HG03159 (cell line): ENCODE results near the gene FBXW5.

Experiments used
- ATAC-seq: cut with Tn5 transposase; IDR thresholded peaks from one replicate; pipeline ENCODE4 v1.9.1; 2021; ENCODE audit warnings: mild to moderate bottlenecking, moderate library complexity; ENCODE audit not compliant: unreplicated experiment

Gene FBXW5

DNA sequence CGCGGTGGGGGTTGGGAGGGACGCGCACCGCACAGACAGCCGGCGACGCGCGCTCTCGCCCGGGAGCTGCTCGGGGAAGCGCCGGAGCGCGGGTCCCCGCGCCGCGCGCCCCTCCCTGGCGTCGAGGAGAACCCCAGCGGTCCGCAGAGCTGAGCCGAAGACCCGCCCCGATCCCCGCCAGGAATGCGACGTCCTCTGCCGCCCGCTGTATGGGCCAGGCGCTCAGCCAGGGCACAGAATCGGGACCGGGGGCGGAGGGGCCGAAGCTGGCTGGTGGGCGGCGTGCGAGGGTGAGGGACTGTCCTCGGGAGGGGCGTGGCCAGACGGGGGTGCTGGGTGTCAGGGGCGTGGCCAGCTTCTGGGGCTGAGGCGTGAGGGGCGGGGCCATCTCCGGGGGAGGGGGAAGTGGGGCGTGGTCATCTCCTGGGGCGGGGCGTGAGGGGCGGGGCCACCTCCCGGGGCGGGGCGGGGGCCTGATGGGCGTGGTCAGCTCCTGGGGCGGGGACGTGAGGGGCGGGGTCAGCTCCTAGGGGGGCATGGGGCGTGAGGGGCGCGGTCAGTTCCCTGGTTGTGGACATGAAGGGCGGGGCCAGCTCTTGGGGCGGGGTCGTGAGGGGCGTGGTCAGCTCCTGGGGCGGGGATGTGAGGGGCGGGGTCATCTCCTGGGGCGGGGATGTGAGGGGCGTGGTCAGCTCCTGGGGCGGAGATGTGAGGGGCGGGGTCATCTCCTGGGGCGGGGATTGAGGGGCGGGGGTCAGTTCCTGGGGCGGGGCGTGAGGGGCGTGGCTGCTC is 33.7 kb upstream of the FBXW5 start:
- ATAC-seq = no peak

DNA sequence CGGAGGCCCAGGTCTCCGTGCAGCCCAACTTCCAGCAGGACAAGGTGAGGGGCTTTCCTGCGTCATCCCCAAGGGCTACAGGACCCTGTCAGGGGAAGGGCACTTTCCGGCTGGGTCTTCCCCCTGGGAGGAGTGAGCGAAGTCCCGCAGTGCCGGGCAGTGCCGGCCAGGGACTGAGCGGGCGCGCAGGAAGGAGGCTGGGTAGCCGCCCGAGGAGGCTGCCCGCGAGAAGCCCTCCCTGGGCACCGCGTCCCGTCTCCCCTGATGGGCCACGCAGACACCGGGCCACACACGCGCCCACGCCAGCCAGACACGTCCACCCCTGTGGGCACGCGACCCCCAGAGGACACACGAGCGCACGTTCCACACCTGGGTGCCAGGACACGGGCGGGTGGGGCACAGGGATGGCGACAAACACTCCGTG is 33.1 kb upstream of the FBXW5 start:
- no peak for ATAC-seq

DNA sequence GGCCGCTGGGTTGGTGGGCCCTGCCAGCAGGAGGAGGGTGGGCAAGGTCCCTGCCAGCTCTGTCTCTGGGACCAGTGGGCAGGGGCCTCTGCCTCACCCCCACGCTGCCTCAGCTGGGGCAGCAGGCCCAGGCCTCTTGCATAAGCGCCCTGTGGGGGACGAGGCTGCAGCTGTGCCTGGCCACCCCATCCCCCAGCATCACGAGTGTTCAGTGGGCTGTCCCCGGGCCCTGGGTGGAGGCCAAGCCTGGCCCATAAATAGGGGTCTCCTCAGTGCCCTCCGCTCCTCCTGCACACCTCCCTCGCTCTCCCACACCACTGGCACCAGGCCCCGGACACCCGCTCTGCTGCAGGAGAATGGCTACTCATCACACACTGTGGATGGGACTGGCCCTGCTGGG is 32.7 kb upstream of the FBXW5 start, which contains the start of gene PTGDS:
Gene PTGDS, plus strand, starts transcription at position 282 of the 400 bp plus-strand sequence. Its CDS starts 75 bp downstream, at position 357.
- ATAC-seq = no peak

DNA sequence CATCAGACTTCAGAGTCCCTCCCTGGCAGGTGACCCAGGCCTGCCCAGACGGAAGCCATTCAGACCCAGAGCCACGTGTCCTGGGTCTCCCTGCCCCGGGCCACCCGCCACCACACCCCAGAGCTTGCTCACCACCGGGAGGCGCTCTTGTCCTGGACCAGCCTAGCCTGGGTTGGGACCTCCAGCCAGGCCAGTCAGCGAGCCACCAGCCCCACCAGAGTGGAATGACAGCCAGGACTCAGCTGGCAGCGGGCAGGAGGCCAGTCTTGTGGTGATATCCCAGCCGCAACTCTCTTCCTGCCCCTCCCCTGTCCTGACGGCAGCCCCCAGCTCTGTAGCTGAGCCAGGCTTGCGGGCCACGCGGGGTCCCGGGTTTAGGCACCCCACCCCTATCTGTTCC is 31.1 kb upstream of the FBXW5 start:
- no peak for ATAC-seq

DNA sequence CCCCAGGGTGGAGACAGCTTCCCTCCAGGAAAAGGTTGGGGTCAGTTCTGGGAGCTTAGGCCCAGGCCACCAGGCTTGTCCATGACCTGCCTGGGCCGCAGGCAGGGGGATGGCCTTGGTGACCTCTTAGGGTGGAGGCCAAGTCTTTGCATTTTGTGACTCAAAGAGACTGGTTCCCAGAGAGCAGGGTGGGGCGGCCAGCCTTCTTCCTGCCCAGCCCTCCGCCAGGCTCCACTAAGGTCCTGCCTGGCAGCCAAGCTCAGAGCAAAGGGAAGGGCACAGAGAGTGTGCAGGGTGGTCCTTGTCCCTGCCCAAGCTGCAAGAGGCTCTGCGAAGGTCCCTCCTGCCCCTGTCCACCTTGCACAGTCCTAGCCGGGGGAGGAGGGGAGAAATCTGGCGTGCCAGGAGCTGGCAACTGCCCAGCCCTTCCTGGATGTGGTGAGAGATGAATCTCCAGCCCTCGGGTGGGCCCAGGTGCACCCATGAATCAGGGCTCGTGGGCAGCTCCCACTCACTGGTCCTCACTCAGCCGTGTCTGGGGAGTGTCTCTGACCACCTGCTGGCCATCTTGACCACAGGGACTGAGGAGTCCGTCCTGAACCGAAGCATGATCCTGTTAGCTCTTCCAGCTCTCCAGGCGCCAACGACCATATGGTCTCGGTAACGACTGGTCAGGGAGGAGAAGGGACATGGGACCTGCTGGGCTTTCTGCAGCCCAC is 30.4 kb upstream of the FBXW5 start:
- no peak for ATAC-seq

DNA sequence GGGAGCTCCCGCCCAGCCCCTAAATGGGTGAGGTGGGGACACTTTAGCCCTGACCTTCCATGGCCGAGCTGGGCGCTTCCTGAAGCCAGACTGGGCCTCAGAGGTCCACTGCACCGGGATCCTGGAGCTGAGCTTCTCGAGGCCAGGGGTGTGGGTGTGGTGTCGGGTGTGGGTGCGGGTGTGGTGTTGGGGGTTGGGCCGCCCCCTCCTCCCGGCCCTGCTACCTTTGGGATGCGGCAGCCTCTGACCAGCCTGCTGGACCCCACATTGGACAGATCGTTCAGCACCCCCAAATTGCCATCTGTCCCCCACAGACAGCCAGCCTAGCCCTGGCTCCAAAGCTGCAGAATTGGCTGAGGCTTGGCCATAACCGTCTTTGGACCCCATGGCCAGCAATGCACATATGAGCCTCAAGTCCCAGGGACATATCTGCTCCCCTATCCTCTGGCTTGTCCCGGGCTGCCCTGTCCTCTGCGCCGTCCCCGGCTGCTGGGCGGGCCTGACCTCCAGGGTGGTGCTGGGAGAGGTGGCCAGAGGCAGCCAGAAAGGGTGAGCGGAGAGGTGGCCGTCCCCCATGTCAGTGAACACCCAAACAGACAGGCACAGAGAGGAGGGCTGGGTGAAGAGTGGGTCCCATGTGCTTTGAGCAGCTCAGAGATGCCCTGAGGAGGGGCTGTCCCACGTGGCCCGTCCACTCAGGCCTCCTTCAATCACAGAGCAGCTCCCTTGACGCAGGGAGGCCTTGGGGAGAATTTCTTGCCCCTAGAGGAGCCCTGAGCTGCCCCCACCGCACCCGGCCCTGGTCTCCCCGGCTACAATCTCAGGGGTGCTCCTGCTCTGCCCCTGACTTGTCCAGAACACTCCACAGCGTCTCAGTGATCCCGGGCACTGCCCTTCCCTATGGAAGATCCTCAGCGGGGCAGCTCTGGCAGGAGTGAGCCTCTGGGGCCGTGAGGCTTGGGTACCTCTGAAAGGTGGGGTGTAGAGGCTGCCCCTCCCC is 29.4 kb upstream of the FBXW5 start:
- ATAC-seq = no peak

DNA sequence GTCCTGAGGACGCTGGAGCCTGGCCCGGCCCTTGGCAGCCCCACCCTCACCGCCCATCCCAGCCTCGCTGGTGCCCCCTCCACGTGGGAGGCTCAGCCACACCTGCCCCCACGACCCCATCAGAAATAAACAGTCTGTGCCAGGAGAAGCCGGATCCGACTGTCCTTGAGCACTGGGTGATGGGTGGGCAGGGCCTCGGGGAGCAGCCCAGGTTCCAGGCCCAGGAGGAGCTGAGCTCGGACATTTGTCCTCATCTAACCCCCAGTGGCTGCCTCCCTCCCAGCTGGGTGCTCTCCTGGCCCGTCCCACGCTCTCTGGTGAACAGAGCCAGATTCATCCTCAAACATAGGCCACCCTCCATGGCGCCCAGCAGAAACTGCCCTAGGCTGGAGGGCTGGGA is 28.2 kb upstream of the FBXW5 start:
- no peak for ATAC-seq

DNA sequence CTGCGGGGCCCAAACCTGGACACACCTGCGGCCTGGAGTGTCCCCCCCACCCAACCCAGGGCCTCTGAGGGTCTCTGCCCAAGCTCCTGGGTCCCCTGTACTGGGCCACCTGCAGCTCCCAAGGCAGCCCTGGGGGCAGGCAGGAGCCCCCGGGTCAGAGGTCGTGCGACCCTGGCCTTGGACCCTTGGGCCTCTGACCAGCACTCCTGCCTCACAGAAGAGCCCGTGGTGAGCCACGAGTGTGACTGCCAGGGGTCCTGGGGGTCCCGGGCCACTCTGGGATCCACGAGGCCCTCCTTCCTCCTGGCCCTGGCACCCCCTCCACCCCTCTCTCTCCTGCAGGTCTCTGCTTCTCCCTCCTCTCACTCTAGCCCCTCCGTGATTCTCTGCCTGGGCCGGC is 27.8 kb upstream of the FBXW5 start:
- no peak for ATAC-seq

DNA sequence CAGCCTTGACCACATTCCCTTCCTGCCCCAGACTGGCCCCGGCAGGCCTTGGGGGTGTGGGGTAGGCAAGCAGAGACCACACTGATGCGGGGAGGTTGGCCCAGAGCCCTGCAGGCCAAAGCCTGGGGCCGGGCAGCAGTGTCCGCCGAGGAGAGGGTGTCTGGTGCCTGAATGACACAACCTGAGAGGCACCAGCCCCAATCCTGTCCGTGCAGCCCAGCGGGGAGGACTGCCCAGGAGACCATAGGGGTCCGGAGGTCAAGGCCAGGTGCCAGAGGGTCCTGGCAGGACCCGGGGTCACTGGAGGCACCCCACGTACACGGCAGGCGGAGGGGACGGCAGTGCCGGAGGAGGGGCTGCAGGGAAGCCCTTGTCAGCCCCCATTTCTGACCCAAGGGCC is 27.2 kb upstream of the FBXW5 start:
- no peak for ATAC-seq

DNA sequence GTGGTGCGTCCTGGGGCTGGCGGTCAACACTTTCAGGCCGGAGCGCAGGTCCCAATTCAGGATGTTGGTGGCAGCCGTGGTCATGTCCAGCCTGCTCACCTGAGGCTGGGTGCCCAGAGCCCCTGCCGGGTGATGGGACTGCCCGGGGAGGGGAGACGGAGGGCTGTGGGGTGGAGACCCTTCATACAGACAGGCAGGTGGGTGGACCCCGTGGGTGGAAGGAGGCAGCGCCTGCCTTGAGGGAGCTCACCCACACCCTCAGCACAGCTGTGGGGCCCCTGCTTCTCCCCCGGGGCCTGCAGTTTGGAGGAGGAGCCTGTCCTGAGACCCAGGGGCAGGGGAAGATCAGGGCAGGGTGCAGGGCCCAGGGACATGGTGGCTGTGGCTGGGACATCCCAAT is 25.8 kb upstream of the FBXW5 start:
- no peak for ATAC-seq

DNA sequence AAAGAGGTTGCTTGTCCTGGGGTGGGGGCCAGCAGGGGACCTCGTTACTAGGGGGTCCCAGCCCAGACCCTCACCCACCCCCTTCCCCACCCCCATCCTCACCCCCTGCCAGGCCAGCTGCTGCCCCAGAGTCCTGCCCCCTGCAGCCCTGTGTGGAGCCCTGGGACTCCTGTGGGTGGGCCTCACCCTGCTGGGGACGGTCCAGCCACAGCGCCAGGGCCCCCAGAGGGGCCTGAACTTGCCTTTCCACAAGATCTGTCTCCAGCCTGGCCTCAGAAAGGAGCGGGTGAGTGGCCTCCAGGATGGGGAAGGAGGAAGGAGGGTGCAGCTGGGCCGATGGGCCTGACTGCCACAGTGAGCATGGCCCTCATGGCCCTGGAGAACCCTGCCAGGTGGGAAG is 25.2 kb upstream of the FBXW5 start:
- no peak for ATAC-seq

DNA sequence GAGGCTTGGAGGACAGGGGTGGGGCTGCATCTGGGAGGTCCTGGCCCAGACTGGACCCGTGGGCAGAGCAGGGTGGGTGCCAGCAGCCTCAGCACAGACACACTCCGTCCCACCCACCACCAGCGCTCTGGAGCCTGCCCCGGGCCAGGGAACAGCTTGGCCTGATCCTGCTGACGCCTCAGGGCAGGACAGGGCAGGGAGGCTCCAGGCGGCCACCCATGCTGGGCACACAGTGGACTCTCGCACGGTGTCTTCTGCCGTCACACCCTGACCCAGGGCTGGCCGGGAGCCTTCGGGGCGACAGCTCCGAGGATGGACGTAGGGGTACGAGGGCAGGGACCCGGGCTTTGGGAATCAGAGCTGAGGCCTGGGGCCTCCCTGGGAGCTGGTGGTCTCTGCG is 24.6 kb upstream of the FBXW5 start:
- no peak for ATAC-seq

DNA sequence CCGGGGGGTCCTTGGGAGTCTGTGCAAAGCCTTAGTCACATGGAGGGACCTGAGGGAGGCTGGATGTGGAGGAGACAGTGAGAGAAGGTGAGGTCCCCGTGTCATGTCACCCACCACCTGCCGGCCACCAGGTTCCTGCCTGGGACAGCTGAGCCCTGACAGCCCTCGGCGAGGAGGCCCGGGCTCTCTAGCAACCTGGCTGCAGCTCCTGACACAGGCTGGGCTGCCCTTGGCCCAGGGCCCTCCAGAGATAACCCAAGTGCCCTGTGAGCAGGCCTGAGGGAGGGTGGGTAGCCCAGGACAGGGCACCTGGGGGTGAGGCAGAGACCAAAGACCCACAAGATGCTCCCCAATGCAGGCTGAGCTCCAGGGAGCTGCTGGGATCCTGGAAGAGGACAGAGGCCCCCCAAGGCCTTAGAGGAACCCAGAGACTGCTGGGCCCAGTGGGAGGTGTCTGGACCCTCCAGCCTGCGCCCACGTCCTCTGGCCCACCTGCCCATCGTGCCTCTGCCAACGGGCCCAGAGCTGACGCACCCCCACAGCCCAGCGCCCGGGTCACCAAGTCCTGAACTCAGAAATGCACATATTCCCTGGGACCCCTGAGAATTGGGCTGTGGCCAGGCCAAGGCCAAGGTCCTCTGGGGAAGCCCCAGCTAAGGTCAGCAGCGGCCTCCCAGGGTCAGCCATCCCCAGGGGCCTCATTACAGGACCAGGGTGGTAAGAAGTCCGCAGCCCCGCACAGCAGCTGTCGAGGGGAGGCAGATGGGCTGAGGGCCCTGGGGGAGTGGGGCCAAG is 24.0 kb upstream of the FBXW5 start:
- no peak for ATAC-seq

DNA sequence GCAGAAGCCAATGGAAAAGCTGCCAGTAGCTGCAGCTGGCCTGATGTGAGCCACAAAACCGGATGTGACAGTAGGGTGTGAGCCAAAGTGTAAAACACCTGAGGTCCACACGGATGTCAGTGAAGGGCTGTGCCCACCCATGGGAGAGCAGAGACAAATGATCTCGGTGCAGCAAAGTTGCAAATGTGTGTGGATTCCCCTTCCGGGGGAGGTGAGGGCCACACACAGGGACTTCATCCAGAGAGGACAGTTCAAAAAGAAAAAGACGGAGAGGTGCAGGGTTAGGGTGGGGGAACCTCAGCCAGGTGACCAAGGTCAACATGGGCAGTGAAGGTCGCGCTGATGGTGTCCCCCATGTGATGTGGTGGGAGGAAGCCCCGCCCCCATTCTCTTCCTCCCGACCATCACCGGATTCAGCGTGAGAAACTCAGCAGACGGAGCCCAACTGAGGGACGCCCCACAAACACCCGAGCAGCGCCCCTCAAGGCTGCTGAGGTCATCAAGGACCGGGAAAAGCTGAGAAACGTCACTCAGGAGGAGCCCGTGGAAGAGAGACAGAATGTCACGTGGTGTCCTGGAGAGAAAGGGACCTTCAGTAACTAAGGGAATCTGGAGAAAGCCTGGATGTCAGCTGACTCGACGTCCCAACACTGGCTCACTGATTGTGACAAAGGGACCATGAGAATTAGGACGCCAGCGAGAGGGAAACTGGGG is 21.4 kb upstream of the FBXW5 start:
- ATAC-seq = no peak

DNA sequence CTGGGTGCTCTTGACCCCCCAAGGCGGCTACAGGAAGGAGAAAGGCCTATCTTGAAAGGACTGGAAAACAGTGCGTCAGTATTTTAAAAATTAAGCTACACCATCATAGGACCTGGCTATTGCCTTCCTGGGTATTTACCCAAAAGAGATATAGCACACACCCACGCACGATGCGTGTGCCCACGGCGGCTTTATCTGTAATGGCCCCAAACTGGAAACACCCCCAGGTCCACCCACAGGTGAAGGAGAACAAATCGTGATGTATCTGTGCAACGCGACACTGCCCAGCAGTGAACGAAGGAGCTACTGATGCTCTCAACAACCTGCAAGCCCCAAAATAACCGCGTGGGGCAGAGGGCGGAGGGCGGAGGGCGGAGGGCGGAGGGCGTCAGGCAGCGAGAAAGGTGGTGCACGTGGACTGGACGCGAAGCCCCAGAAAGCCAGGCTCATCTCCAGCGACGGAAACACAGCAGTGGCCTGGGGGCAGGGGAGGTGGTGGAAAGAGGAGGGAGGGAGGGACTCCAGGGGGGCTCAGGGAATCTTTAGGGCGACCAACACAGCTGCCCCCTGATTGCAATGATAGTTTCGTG is 20.4 kb upstream of the FBXW5 start:
- no peak for ATAC-seq

DNA sequence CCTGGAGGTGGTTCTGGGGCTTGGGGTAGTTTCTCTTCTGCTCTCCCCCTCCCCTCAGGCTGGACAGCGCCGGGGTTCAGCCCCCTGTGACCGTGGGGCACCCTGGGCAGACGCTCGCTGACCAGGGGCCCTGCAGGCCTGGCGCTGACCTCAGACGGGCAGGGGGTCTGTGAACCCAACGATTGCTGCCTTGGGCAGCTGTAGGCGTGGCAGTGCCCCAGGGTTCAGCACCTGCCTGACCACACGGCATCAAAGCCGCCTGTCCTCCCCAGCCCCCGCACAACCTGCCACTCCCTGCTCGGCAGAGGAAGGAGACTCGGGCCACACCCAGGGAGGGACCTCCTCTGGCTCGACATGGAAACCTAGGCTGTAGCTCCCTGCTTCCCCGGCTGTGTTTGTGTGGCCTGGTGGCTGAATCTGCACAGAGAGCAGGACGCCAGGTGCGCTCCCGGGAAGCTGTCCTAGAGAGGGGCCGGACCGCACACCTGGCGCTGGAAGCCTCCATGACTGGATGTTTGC is 19.7 kb upstream of the FBXW5 start:
- no peak for ATAC-seq

DNA sequence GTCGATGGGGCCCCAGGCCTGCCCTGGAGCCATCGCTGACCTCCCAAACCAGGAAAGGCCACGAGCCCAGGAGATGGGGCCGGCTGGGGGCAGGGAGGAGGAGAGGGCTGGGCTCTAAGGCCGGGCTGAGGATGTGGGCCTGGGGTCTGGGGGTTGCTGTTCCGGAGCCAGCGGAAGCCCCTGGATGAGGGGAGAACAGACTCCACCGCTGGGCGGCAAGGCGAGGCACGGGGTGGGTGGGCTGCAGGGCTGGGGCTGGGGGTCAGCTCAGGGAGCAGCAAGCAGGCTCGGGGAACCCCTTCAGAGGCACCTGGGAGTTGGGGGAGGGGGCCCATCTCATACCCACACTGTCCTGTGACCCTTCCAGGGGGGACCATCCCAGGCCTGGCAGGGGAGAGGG is 19.2 kb upstream of the FBXW5 start:
- no peak for ATAC-seq

DNA sequence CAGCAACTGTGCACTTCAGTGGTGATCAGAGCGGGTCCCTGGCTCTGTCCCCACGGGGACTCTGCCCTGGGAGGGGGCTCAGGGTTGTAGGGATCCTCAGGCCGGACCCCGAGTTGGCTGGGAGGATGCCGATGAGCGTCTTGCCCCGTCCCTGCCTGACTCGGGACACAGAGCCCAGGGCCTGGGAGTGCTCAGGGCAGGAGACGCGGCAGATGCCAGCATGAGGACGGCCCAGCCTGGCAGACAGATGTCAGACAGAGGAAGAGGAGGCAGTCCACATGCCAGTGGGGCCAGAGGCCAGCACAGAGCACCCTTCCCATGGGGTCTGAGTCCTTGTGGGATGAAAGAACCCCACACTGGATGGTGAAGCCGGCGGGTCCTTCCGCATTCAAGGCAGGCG is 18.8 kb upstream of the FBXW5 start:
- ATAC-seq = no peak

DNA sequence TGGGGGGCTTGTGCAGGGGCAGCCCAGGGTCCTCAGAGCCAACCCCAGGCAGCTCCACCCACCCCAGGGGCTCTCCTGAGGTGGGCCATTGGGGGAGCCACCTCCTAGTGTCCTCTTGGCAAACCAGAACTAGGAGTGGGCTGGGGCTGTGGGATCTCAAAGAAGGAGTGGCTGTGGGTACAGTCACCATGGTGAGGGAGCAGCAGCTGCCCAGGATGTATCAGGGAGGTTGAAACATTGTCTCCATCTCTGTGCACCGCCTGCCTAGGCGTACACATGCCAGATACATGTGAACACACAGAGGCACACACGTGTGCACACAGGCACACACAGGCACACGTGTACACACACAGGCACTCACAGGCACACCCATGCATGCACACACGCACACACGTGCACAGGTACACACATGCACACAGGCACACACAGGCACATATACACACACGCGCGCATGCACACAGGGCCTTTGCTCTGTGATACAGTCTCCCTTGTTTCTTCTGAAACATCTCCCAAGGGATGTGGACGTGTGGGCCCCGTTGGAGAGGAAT is 18.2 kb upstream of the FBXW5 start:
- ATAC-seq = no peak
